ENCODE data around the gene CD8B. TPM values are rescaled to one million over a fixed set of nuclear protein-coding genes. Genes with fewer than 3 reads are reported as not detected.

CD8B gene
- total RNA-seq, 2 experiments from 2014 or later: 0.75 to 1.1 TPM

DNA sequence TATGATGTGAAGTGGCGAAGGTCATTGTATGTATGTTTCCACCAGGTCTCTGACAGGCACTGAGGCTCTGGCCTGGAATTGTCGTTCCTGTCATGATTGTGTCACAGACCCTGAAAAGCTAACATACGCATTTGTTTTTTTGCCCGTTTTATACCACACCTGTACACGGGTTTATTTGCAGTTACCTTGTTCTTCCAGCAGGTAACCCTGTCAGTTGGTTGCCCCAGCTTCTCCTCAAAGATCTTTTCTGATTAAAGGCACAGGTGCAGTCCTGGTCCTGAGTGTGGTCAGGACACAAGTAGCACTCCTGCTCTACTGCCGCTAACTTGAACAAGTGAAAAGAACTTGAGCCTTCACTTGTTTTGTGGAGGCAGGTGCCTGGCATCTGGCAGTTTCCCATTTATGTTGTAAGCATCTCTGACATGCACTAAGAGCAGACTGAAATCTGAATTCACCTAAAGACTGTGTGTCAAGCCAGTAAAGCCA, 90.8 kb downstream of the CD8B start:
- no peaks in the 10 kb centered on the region for H3K9me3 Mint-ChIP-seq
- H3K4me3 ChIP-seq (ENCODE audit: low read length): no peak overlapping the region
- ATAC-seq (ENCODE audit: poor library complexity) (no peak), DNase-seq (no peak)
- H3K4me1 Mint-ChIP-seq (ENCODE audit: low read depth): no peaks in the 10 kb centered on the region
- POLR2A ChIA-PET: no interaction called here
- H3K4me3 Mint-ChIP-seq: no peak overlapping the region
- no peaks in the 10 kb centered on the region for H3K27me3 Mint-ChIP-seq
- CTCF ChIA-PET: interaction anchor here (0.7 kb wide), 1 partner anchor 10 kb away, joined by 3 read pairs; no protein-coding TSS in a partner anchor
- no peaks in the 10 kb centered on the region for H3K27me3 ChIP-seq (ENCODE audit: control insufficient read depth in 1 of 2, insufficient read depth in 2 of 2, low read length in 2 of 2)
- H3K4me1 ChIP-seq (ENCODE audit: insufficient read depth, low read length): no peaks in the 10 kb centered on the region
- no peak overlapping the region for H3K27ac Mint-ChIP-seq
- H3K36me3 Mint-ChIP-seq (ENCODE audit: low read depth): peaks cover 93% of the 10 kb centered on the region
- H3K9me3 ChIP-seq (ENCODE audit: control insufficient read depth in 1 of 2, insufficient read depth in 1 of 2, low read length in 2 of 2): no peaks in the 10 kb centered on the region
- H3K36me3 ChIP-seq (ENCODE audit: insufficient read depth, low read length): peaks cover 92% of the 10 kb centered on the region
- no peak overlapping the region for H3K27ac ChIP-seq (ENCODE audit: low read depth in 1 of 2, low read length in 2 of 2)
- intact Hi-C loops (cut with DNase I, micrococcal nuclease): no loop called here
- TF ChIP-seq, protein P1, sequence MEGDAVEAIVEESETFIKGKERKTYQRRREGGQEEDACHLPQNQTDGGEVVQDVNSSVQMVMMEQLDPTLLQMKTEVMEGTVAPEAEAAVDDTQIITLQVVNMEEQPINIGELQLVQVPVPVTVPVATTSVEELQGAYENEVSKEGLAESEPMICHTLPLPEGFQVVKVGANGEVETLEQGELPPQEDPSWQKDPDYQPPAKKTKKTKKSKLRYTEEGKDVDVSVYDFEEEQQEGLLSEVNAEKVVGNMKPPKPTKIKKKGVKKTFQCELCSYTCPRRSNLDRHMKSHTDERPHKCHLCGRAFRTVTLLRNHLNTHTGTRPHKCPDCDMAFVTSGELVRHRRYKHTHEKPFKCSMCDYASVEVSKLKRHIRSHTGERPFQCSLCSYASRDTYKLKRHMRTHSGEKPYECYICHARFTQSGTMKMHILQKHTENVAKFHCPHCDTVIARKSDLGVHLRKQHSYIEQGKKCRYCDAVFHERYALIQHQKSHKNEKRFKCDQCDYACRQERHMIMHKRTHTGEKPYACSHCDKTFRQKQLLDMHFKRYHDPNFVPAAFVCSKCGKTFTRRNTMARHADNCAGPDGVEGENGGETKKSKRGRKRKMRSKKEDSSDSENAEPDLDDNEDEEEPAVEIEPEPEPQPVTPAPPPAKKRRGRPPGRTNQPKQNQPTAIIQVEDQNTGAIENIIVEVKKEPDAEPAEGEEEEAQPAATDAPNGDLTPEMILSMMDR (IDR thresholded peaks at IDR 0.05): no peak

DNA sequence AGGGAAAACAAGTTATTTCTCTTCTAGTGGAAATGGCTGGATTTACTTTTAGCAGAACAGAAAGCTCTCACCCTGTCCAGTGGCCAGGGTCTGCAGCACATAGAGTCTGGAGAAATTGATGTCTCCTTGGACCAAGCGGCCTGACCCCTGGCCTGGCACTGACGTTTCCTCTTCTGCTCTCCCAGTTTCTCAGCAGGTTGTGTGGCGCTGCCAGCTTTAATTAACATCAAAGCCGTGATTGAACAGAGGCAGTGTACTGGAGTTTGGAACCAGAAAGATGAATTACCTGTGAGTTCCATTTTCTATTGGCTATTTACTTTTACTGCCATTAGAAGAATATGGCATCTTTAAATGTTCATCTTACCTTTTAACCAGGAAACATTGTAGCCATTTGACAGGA, 91.8 kb downstream of the CD8B start:
- intact Hi-C loops (cut with DNase I, micrococcal nuclease): no loop called here

GRCh38 chr2:86768189-86768949, 93.3 kb downstream of the CD8B start:
- peaks cover 10% of the 10 kb centered on the region for H3K4me1 Mint-ChIP-seq (ENCODE audit: low read depth)
- H3K27me3 ChIP-seq (ENCODE audit: control insufficient read depth in 1 of 2, insufficient read depth in 2 of 2, low read length in 2 of 2): no peaks in the 10 kb centered on the region
- H3K27ac Mint-ChIP-seq: no peak overlapping the region
- H3K4me1 ChIP-seq (ENCODE audit: insufficient read depth, low read length): no peaks in the 10 kb centered on the region
- H3K27ac ChIP-seq (ENCODE audit: low read depth in 1 of 2, low read length in 2 of 2): no peak overlapping the region
- H3K9me3 ChIP-seq (ENCODE audit: control insufficient read depth in 1 of 2, insufficient read depth in 1 of 2, low read length in 2 of 2): no peaks in the 10 kb centered on the region
- no peak overlapping the region for H3K4me3 ChIP-seq (ENCODE audit: low read length)
- H3K27me3 Mint-ChIP-seq: no peaks in the 10 kb centered on the region
- TF ChIP-seq, protein P1 (IDR thresholded peaks at IDR 0.05): no peak
- DNase-seq (no peak), ATAC-seq (ENCODE audit: poor library complexity) (no peak)
- H3K4me3 Mint-ChIP-seq: no peak overlapping the region
- H3K36me3 Mint-ChIP-seq (ENCODE audit: low read depth): peaks cover 89% of the 10 kb centered on the region
- POLR2A ChIA-PET: no interaction called here
- intact Hi-C loops (cut with DNase I, micrococcal nuclease): no loop called here
- H3K9me3 Mint-ChIP-seq: no peaks in the 10 kb centered on the region
- CTCF ChIA-PET: no interaction called here
- H3K36me3 ChIP-seq (ENCODE audit: insufficient read depth, low read length): peaks cover 72% of the 10 kb centered on the region

More for the DNA sequence above, 91.8 kb downstream of the CD8B start:
- H3K36me3 Mint-ChIP-seq (ENCODE audit: low read depth): peaks cover 97% of the 10 kb centered on the region
- H3K4me3 Mint-ChIP-seq: no peak overlapping the region
- H3K27me3 Mint-ChIP-seq: no peaks in the 10 kb centered on the region
- no peak overlapping the region for H3K27ac Mint-ChIP-seq
- Histone ChIP-seq H3K36me3 (ENCODE audit: insufficient read depth, low read length) (peaks cover 87% of the 10 kb centered on the region), H3K27me3 (ENCODE audit: control insufficient read depth in 1 of 2, insufficient read depth in 2 of 2, low read length in 2 of 2) (no peaks in the 10 kb centered on the region), H3K27ac (ENCODE audit: low read depth in 1 of 2, low read length in 2 of 2) (no peak overlapping the region), H3K9me3 (ENCODE audit: control insufficient read depth in 1 of 2, insufficient read depth in 1 of 2, low read length in 2 of 2) (no peaks in the 10 kb centered on the region), H3K4me1 (ENCODE audit: insufficient read depth, low read length) (no peaks in the 10 kb centered on the region), H3K4me3 (ENCODE audit: low read length) (no peak overlapping the region)
- CTCF ChIA-PET: no interaction called here
- POLR2A ChIA-PET: no interaction called here
- ATAC-seq (ENCODE audit: poor library complexity) (no peak), DNase-seq (no peak)
- H3K9me3 Mint-ChIP-seq: no peaks in the 10 kb centered on the region
- H3K4me1 Mint-ChIP-seq (ENCODE audit: low read depth): peaks cover 2% of the 10 kb centered on the region
- TF ChIP-seq, protein P1 (IDR thresholded peaks at IDR 0.05): no peak

Other genes starting within 250 kb of the CD8B start
- 100 to 1,000 TPM; 124 to 130 TPM for gene RNF103, start 238.0 kb downstream of the CD8B start, total RNA-seq
- gene RMND5A, start 141.6 kb downstream of the CD8B start, total RNA-seq: 10 to 100 TPM; 20.5 to 21.4 TPM
- 1 to 10 TPM; 1.3 to 2.1 TPM for gene CD8A, start 71.0 kb downstream of the CD8B start, total RNA-seq
- 1 to 10 TPM; 3.4 to 4.0 TPM for gene RGPD1, start 80.2 kb upstream of the CD8B start, total RNA-seq
- 1 to 10 TPM in 1 of 2 experiments, under 1 TPM in 1; 0.71 to 1.5 TPM for gene PLGLB1, start 160.0 kb upstream of the CD8B start, total RNA-seq